A673 (cell line): ENCODE measurements around the gene SBF2.

Experiments used
- CTCF ChIP-seq: fragments of 300-800, 200-600 bp; sonication (generic); conservative IDR thresholded peaks from 2 replicates; pipeline ENCODE4 v1.5.1; 2017; ENCODE audit warnings: low read depth, mild to moderate bottlenecking, antibody characterized with exemption, low read length, moderate library complexity, mixed read lengths
- EZH2 ChIP-seq: fragments of 200-600 bp; sonication (generic); IDR thresholded peaks from 2 replicates; pipeline ENCODE4 v1.6.1; 2017; ENCODE audit warnings: borderline replicate concordance, low read depth, mild to moderate bottlenecking, mixed read lengths, antibody characterized with exemption, low read length; ENCODE audit not compliant: poor library complexity, severe bottlenecking

DNA sequence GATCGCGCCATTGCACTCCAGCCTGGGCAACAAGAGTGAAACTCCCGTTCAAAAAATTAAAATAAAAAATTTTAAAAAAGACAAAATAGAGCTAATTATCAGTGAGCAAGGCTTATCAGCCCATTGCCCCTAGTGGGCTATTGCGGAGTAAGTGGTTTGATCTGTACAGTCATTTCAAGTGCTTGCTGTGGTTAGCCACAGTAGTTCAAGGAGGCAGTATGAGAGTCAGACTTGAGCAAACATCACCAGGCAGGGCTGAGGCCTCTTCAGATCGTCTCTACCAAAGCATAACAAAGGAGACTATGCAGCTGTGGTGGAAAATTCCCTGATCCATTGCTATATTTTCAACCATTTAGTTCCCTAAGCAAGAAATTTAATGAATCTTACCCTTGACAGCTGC lies 4.3 kb upstream of the SBF2 start:
- TF ChIP-seq CTCF, result no peak
- no peak for TF ChIP-seq EZH2
